Keratinocyte (primary cell): ENCODE results near the gene NFATC2. TPM values are rescaled to one million over a fixed set of nuclear protein-coding genes. Genes with fewer than 3 reads are reported as not detected.

Experiments used
- DNase-seq: peaks from one replicate; pipeline ENCODE4 v3.0.0-alpha.2; 2011; ENCODE audit warnings: low read depth, missing footprints, low spot score
- FAIRE-seq: peaks from 2 replicates; lab custom pipeline; 2011; peaks lifted over from hg19 to GRCh38; lab: Jason Lieb, UNC
- H2AFZ ChIP-seq: 2 replicates; pipeline ENCODE4 v1.6.0; 2012; ENCODE audit warnings: low read length, control low read depth, inconsistent platforms; ENCODE audit not compliant: control insufficient read depth
- H3K27ac ChIP-seq: 2 replicates; pipeline ENCODE4 v1.5.1; 2011; ENCODE audit warnings: low read length; ENCODE audit not compliant: control insufficient read depth, insufficient read depth
- H3K27me3 ChIP-seq: 3 replicates; pipeline ENCODE4 v1.6.0; 2011; ENCODE audit warnings: low read length; ENCODE audit not compliant: control insufficient read depth, insufficient read depth; ENCODE audit errors: extremely low read depth
- H3K36me3 ChIP-seq, 2 experiments: 2 replicates in 1 of 2; 3 replicates in 1 of 2; pipeline ENCODE4 v1.5.1; 2011; ENCODE audit warnings: low read length in 2 of 2, mild to moderate bottlenecking in 1 of 2; ENCODE audit not compliant: control insufficient read depth in 2 of 2, insufficient read depth in 2 of 2; ENCODE audit errors: extremely low read depth in 1 of 2
- H3K4me1 ChIP-seq: 3 replicates; pipeline ENCODE4 v1.5.1; 2011; ENCODE audit warnings: low read length; ENCODE audit not compliant: control insufficient read depth, insufficient read depth; ENCODE audit errors: extremely low read depth
- H3K4me2 ChIP-seq: 3 replicates; pipeline ENCODE4 v1.6.0; 2011; ENCODE audit warnings: low read depth, low read length; ENCODE audit not compliant: control insufficient read depth, insufficient read depth; ENCODE audit errors: extremely low read depth
- H3K4me3 ChIP-seq, 3 experiments: fragments of 200-600 bp in 1 of 3; sonication (generic) in 1 of 3; 2 replicates in 2 of 3; 3 replicates in 1 of 3; pipeline ENCODE4 v1.5.1; 2011 to 2016; ENCODE audit warnings: low read length in 3 of 3, mild to moderate bottlenecking in 3 of 3, control low read depth in 2 of 3, inconsistent platforms in 1 of 3, low read depth in 1 of 3, mixed read lengths in 1 of 3, mixed run types in 1 of 3, moderate library complexity in 1 of 3; ENCODE audit not compliant: control insufficient read depth in 2 of 3, insufficient read depth in 2 of 3; ENCODE audit errors: extremely low read depth in 1 of 3
- H3K79me2 ChIP-seq: 2 replicates; pipeline ENCODE4 v1.6.0; 2012; ENCODE audit warnings: low read length; ENCODE audit not compliant: control insufficient read depth, insufficient read depth
- H3K9ac ChIP-seq: 3 replicates; pipeline ENCODE4 v1.6.0; 2011; ENCODE audit warnings: low read length; ENCODE audit not compliant: control insufficient read depth, insufficient read depth; ENCODE audit errors: extremely low read depth
- H3K9me1 ChIP-seq: 3 replicates; pipeline ENCODE4 v1.6.0; 2011; ENCODE audit warnings: low read length; ENCODE audit not compliant: control insufficient read depth, insufficient read depth; ENCODE audit errors: extremely low read depth
- H3K9me3 ChIP-seq: 2 replicates; pipeline ENCODE4 v1.5.1; 2012; ENCODE audit warnings: low read depth, low read length; ENCODE audit not compliant: control insufficient read depth
- H4K20me1 ChIP-seq: 3 replicates; pipeline ENCODE4 v1.6.0; 2011; ENCODE audit warnings: low read length; ENCODE audit not compliant: control insufficient read depth, insufficient read depth; ENCODE audit errors: extremely low read depth
- CTCF ChIP-seq, 3 experiments: IDR thresholded peaks in 1 of 3; conservative IDR thresholded peaks in 1 of 3; optimal IDR thresholded peaks in 1 of 3; 2 replicates in 2 of 3; 3 replicates in 1 of 3; pipeline versions ENCODE3 to v1.5.1; 2011; ENCODE audit warnings: low read length in 3 of 3, mild to moderate bottlenecking in 3 of 3, moderate library complexity in 2 of 3, control low read depth in 1 of 3, inconsistent platforms in 1 of 3; ENCODE audit not compliant: insufficient read depth in 2 of 3; ENCODE audit errors: extremely low read depth in 1 of 3
- EZH2 ChIP-seq: IDR thresholded peaks from one replicate; pipeline ENCODE4 v1.6.1; 2012; ENCODE audit warnings: inconsistent platforms, mild to moderate bottlenecking, low read length, moderate library complexity
- dilution Hi-C: fragments of 300-500 bp; cut with MboI; formaldehyde crosslinking; loops from one replicate; pipeline ENCODE4 v1.7.0; 2020; ENCODE audit warnings: low sequenced_read_pairs; ENCODE audit not compliant: extremely low pct_ligation_motif_present
- polyA plus RNA-seq, 5 experiments: library from polyadenylated mRNA; depleted of rRNA in 3 of 5; stranded (reverse) in 3 of 5; stranded (forward) in 1 of 5; unstranded in 1 of 5; fragments of >200 nt; gene quantifications; 1 replicate in 1 of 5; 2 replicates in 3 of 5; 3 replicates in 1 of 5; pipeline versions ENCODE4 v1.2.1 to v1.2.3, GENCODE V29; 2011 to 2012; ENCODE audit warnings: missing spikeins in 2 of 5, low read depth in 1 of 5, low replicate concordance in 1 of 5

NFATC2 gene
- polyA plus RNA-seq, 1 donor (not counting 4 experiments of a cell fraction or from before 2014, with no cell fraction given), result 0.05 TPM

- FAIRE-seq, result no peak
- TF ChIP-seq CTCF (optimal IDR thresholded peaks at IDR 0.05 in 1 of 3, IDR thresholded peaks at IDR 0.05 in 1 of 3, conservative IDR thresholded peaks at IDR 0.05 in 1 of 3; ENCODE audit: extremely low read depth in 1 of 3, insufficient read depth in 2 of 3, low read length in 3 of 3), result no peak
- no peak for TF ChIP-seq EZH2
- Histone ChIP-seq H4K20me1 (peaks cover 3% of the 10 kb centered on the region), H3K36me3 (no peaks in the 10 kb centered on the region), H3K9ac (no peak overlapping the region), H3K4me2 (no peak overlapping the region), H3K79me2 (no peaks in the 10 kb centered on the region), H3K4me1 (peaks cover 15% of the 10 kb centered on the region), H3K4me3 (no peak overlapping the region), H3K9me3 (no peaks in the 10 kb centered on the region), H3K27ac (no peak overlapping the region), H3K9me1 (no peaks in the 10 kb centered on the region), H3K27me3 (peaks cover 4% of the 10 kb centered on the region), H2AFZ (no peak overlapping the region)
- dilution Hi-C loops, result no loop called here
- no peak for DNase-seq
Measured at GRCh38 chr20:51461306-51461705, 81.2 kb downstream of the NFATC2 start.

GRCh38 chr20:51460569-51461265, 81.8 kb downstream of the NFATC2 start:
- H4K20me1 ChIP-seq, result peaks cover 3% of the 10 kb centered on the region
- no peaks in the 10 kb centered on the region for H3K9me3 ChIP-seq
- H2AFZ ChIP-seq, result no peak overlapping the region
- TF ChIP-seq CTCF (optimal IDR thresholded peaks at IDR 0.05 in 1 of 3, IDR thresholded peaks at IDR 0.05 in 1 of 3, conservative IDR thresholded peaks at IDR 0.05 in 1 of 3; ENCODE audit: extremely low read depth in 1 of 3, insufficient read depth in 2 of 3, low read length in 3 of 3) (no peak), EZH2 (no peak)
- DNase-seq (no peak), FAIRE-seq (no peak)
- no peaks in the 10 kb centered on the region for H3K36me3 ChIP-seq
- no peak overlapping the region for H3K4me3 ChIP-seq
- no peaks in the 10 kb centered on the region for H3K9me1 ChIP-seq
- peaks cover 18% of the 10 kb centered on the region for H3K4me1 ChIP-seq
- no peak overlapping the region for H3K9ac ChIP-seq
- dilution Hi-C loops, result no loop called here
- H3K79me2 ChIP-seq, result no peaks in the 10 kb centered on the region
- no peak overlapping the region for H3K27ac ChIP-seq
- H3K27me3 ChIP-seq, result peaks cover 4% of the 10 kb centered on the region
- H3K4me2 ChIP-seq, result no peak overlapping the region
